ENCODE data around the gene TMEM131L.

The TMEM131L gene

GRCh38 chr4:153479101-153479500, 12.9 kb downstream of the TMEM131L start:
- Histone ChIP-seq H3K9me2 (replicated peaks; ENCODE audit: control insufficient read depth, low read length) (no peaks in the 10 kb centered on the region), H3K36me3 (ENCODE audit: control insufficient read depth, low read length) (peaks cover 96% of the 10 kb centered on the region), H3K4me1 (ENCODE audit: control insufficient read depth, low read length) (peaks cover 100% of the 10 kb centered on the region), H3K27me3 (ENCODE audit: control insufficient read depth, low read length) (no peaks in the 10 kb centered on the region), H3K9me3 (ENCODE audit: control insufficient read depth, insufficient read depth, low read length) (no peaks in the 10 kb centered on the region), H3K4me2 (ENCODE audit: low read length) (peak overlapping the region; percentile 78), H3K79me2 (ENCODE audit: control insufficient read depth, low read length) (peaks cover 100% of the 10 kb centered on the region), H4K20me1 (ENCODE audit: control insufficient read depth, insufficient read depth, low read depth, low read length) (peaks cover 67% of the 10 kb centered on the region), H3K4me3 (ENCODE audit: low read length) (peak overlapping the region; percentile 31), H3K27ac (ENCODE audit: low read depth, low read length) (peak overlapping the region; percentile 57), H3F3A (ENCODE audit: control insufficient read depth, insufficient read depth) (peaks cover 36% of the 10 kb centered on the region)
- TF ChIP-seq CTCF (IDR thresholded peaks at IDR 0.05; ENCODE audit: low read depth, low read length, poor library complexity, severe bottlenecking) (no peak), EZH2phosphoT487 (IDR thresholded peaks at IDR 0.05; ENCODE audit: borderline replicate concordance, low read length) (no peak)

DNA sequence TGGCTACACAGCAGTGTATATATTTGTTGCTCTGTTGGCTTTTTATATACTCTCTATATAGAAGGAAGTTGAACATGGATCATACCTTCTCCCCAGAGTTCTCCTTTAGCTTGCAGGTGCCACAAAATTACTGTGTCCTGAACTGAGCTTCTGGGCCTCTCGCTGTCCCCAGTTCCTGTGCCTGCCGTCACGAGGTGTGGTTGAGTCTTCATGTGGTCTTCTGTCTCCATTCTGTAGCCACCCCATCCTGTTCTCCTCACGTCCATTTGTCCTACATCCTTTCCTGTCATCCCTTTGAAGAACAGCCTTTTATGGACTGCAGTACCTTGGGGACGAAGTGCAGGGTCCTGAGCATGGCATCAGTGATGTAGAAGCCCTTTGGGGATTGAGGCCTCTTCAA, 14.5 kb downstream of the TMEM131L start:
- Histone ChIP-seq H3K27ac (ENCODE audit: low read depth, low read length) (peak overlapping the region; percentile 48), H3K9me2 (replicated peaks; ENCODE audit: control insufficient read depth, low read length) (no peaks in the 10 kb centered on the region), H3K4me3 (ENCODE audit: low read length) (peak overlapping the region; percentile 9), H3K4me1 (ENCODE audit: control insufficient read depth, low read length) (peaks cover 95% of the 10 kb centered on the region), H3F3A (ENCODE audit: control insufficient read depth, insufficient read depth) (peaks cover 32% of the 10 kb centered on the region), H4K20me1 (ENCODE audit: control insufficient read depth, insufficient read depth, low read depth, low read length) (peaks cover 57% of the 10 kb centered on the region), H3K4me2 (ENCODE audit: low read length) (peak overlapping the region; percentile 78), H3K79me2 (ENCODE audit: control insufficient read depth, low read length) (peaks cover 100% of the 10 kb centered on the region), H3K36me3 (ENCODE audit: control insufficient read depth, low read length) (peaks cover 90% of the 10 kb centered on the region), H3K9me3 (ENCODE audit: control insufficient read depth, insufficient read depth, low read length) (no peaks in the 10 kb centered on the region), H3K27me3 (ENCODE audit: control insufficient read depth, low read length) (no peaks in the 10 kb centered on the region)
- TF ChIP-seq CTCF (IDR thresholded peaks at IDR 0.05; ENCODE audit: low read depth, low read length, poor library complexity, severe bottlenecking) (no peak), EZH2phosphoT487 (IDR thresholded peaks at IDR 0.05; ENCODE audit: borderline replicate concordance, low read length) (no peak)

DNA sequence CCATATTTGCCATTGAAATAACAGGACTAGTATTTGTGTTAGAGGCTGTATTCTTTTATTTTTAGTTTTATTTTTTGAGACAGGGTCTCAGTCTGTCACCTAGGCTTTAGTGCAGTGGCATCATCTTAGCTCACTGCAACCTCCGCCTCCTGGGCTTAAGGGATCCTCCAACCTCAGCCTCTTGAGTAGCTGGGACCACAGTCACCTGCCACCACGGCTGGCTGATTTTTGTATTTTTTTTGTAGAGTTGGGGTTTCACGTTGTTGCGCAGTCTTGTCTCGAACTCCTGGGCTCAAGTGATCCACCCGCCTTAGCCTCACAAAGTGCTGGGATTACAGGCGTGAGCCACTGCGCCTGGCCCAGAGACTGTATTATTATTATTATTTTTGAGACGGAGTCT, 15.3 kb downstream of the TMEM131L start:
- Histone ChIP-seq H3K4me1 (ENCODE audit: control insufficient read depth, low read length) (peaks cover 95% of the 10 kb centered on the region), H3K36me3 (ENCODE audit: control insufficient read depth, low read length) (peaks cover 90% of the 10 kb centered on the region), H3F3A (ENCODE audit: control insufficient read depth, insufficient read depth) (peaks cover 39% of the 10 kb centered on the region), H3K9me3 (ENCODE audit: control insufficient read depth, insufficient read depth, low read length) (no peaks in the 10 kb centered on the region), H3K4me2 (ENCODE audit: low read length) (peak overlapping the region; percentile 78), H3K9me2 (replicated peaks; ENCODE audit: control insufficient read depth, low read length) (no peaks in the 10 kb centered on the region), H3K79me2 (ENCODE audit: control insufficient read depth, low read length) (peaks cover 100% of the 10 kb centered on the region), H3K4me3 (ENCODE audit: low read length) (peak overlapping the region; percentile 9), H3K27me3 (ENCODE audit: control insufficient read depth, low read length) (no peaks in the 10 kb centered on the region), H4K20me1 (ENCODE audit: control insufficient read depth, insufficient read depth, low read depth, low read length) (peaks cover 60% of the 10 kb centered on the region), H3K27ac (ENCODE audit: low read depth, low read length) (peak overlapping the region; percentile 48)
- TF ChIP-seq EZH2phosphoT487 (IDR thresholded peaks at IDR 0.05; ENCODE audit: borderline replicate concordance, low read length) (no peak), CTCF (IDR thresholded peaks at IDR 0.05; ENCODE audit: low read depth, low read length, poor library complexity, severe bottlenecking) (no peak)
